ENCODE measurements around the gene RDH13. TPM values are rescaled to one million over a fixed set of nuclear protein-coding genes. Genes with fewer than 3 reads are reported as not detected.

RDH13 gene
- total and polyA plus RNA-seq, 2 of the 8 experiments (the other 6 are each of a cell fraction or from before 2014, with no cell fraction given), result 15.9 to 31.5 TPM

DNA sequence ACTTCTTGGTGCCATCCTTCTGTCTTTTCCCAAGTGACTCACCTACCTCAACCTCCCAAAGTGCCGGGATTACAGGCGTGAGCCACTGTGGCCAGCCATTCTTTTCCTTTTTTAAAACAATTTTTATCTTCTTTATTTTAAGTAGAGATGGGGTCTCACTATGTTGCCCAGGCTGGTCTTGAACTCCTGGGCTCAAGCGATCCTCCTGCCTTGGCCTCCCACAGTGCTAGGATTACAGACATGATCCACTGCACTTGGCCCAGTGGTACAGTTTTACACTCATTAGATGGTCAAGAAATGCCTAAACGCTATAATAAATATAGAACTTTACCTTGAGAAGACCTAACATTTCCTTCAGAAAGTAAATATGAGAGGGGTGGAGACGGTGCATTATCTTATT, 49.4 kb downstream of the RDH13 start:
- no peaks in the 10 kb centered on the region for H4K20me1 ChIP-seq (replicated peaks in 1 of 2; ENCODE audit: control insufficient read depth in 1 of 2, insufficient read depth in 2 of 2, low read length in 2 of 2)
- no peak overlapping the region for H3K27ac ChIP-seq (ENCODE audit: low read depth, low read length)
- no peak overlapping the region for H2AK5ac ChIP-seq (ENCODE audit: low read depth, low read length)
- no peak overlapping the region for H3K14ac ChIP-seq (ENCODE audit: insufficient read length)
- H3K56ac ChIP-seq (replicated peaks; ENCODE audit: insufficient read length, low read depth, low read length), result no peak overlapping the region
- peaks cover 0 to 10% (median 4%) of the 10 kb centered on the region in 4 experiments; a peak in 4 of 7 replicates for H3K4me1 ChIP-seq (replicated peaks in 1 of 4; ENCODE audit: control insufficient read depth in 3 of 4, insufficient read depth in 4 of 4, low read length in 3 of 4)
- no peaks in the 10 kb centered on the region for H3K36me3 ChIP-seq (ENCODE audit: control insufficient read depth in 2 of 4, insufficient read depth in 4 of 4, low read length in 3 of 4)
- DNase-seq (ENCODE audit: low read depth in 1 of 2, low spot score in 2 of 2) (no peak), FAIRE-seq (no peak)
- no peak overlapping the region for H3K4me3 ChIP-seq (ENCODE audit: extremely low read depth in 1 of 4, insufficient read depth in 2 of 4, low read depth in 3 of 4, low read length in 4 of 4)
- H4K91ac ChIP-seq (replicated peaks; ENCODE audit: insufficient read length, low read length), result peak overlapping the region; percentile 20
- no peak for TF ChIP-seq CTBP2 (IDR thresholded peaks at IDR 0.05; ENCODE audit: borderline replicate concordance, insufficient read depth, insufficient read length, low read length)
- TF ChIP-seq YY1 (IDR thresholded peaks at IDR 0.05; ENCODE audit: low read depth, low read length), result no peak
- no peak for TF ChIP-seq SIN3A (conservative IDR thresholded peaks at IDR 0.05 in 1 of 2, IDR thresholded peaks at IDR 0.05 in 1 of 2; ENCODE audit: low read depth in 1 of 2, low read length in 2 of 2)
- H3K79me2 ChIP-seq (ENCODE audit: control insufficient read depth in 1 of 2, insufficient read depth in 2 of 2, low read length in 2 of 2), result peaks cover 0 to 44% of the 10 kb centered on the region in 2 experiments; a peak in 3 of 4 replicates
- no peak overlapping the region for H4K8ac ChIP-seq (ENCODE audit: extremely low read depth, insufficient read depth, low read length)
- H3K79me1 ChIP-seq (ENCODE audit: low read depth, low read length), result peaks cover 4% of the 10 kb centered on the region
- no peak overlapping the region for H3K9ac ChIP-seq (replicated peaks in 1 of 4; ENCODE audit: extremely low read depth in 1 of 4, low read depth in 3 of 4, low read length in 3 of 4)
- H3K4me2 ChIP-seq (ENCODE audit: insufficient read depth in 1 of 2, low read depth in 2 of 2, low read length in 2 of 2), result no peak overlapping the region
- no peak overlapping the region for H2BK20ac ChIP-seq (ENCODE audit: low read length)
- no peak overlapping the region; the same call in 1 of the 2 replicates for H2BK5ac ChIP-seq (ENCODE audit: low read depth, low read length)
- H2BK120ac ChIP-seq (replicated peaks; ENCODE audit: low read depth, low read length), result no peak overlapping the region
- no peak overlapping the region for H4K5ac ChIP-seq (ENCODE audit: insufficient read length, low read depth, low read length)
- no peaks in the 10 kb centered on the region; the same call in 1 of the 2 replicates for H3K23me2 ChIP-seq (ENCODE audit: low read depth, low read length)
- no peak overlapping the region for H2AFZ ChIP-seq (ENCODE audit: low read length)
- H3K23ac ChIP-seq (ENCODE audit: insufficient read length), result no peak overlapping the region
- no peaks in the 10 kb centered on the region for H3K27me3 ChIP-seq (replicated peaks in 1 of 4; ENCODE audit: control insufficient read depth in 3 of 4, extremely low read depth in 1 of 4, insufficient read depth in 3 of 4, low read length in 3 of 4)
- H2BK12ac ChIP-seq (ENCODE audit: low read depth, low read length), result no peak overlapping the region
- peak overlapping the region; percentile 1 for H3K4ac ChIP-seq (replicated peaks; ENCODE audit: insufficient read length, low read depth, low read length)
- CTCF ChIA-PET (ENCODE audit: partially characterized antibody), result no interaction called here
- POLR2A ChIA-PET (ENCODE audit: partially characterized antibody), result interaction anchor here (1.2 to 1.4 kb wide), 2 partner anchors 44 to 61 kb away, joined by 3 read pairs; no protein-coding TSS in a partner anchor
- no peaks in the 10 kb centered on the region for H3K9me3 ChIP-seq (ENCODE audit: insufficient read depth in 2 of 2, low read depth in 1 of 2, low read length in 1 of 2)
- 83% methylated on average over 5 of the region's 5 CpGs; no CpG with 5 or more reads in 1 of the 2 experiments for WGBS, 2 experiments (ENCODE audit: extremely low coverage in 1 of 2, insufficient coverage in 1 of 2, insufficient read length in 1 of 2, insufficient replicate concordance in 2 of 2, low coverage in 1 of 2, low lambda C conversion rate in 2 of 2, missing lambda C conversion rate in 1 of 2)
- no peak overlapping the region for H2BK15ac ChIP-seq (ENCODE audit: low read length)
- H3K18ac ChIP-seq (ENCODE audit: extremely low read depth, low read length), result no peak overlapping the region
